HEK293T (cell line): ENCODE measurements around the gene UMODL1.

Experiments
- CTCF ChIA-PET: fragments of 350-600 bp; formaldehyde crosslinking; extraction: SDS; loops from one replicate; lab custom pipeline; 2021; ENCODE audit warnings: antibody characterized with exemption, inconsistent platforms; lab: Yijun Ruan, JAX
- POLR2A ChIA-PET: fragments of 350-600 bp; formaldehyde crosslinking; extraction: SDS; loops from one replicate; lab custom pipeline; 2020; ENCODE audit warnings: antibody characterized with exemption, inconsistent platforms; lab: Yijun Ruan, JAX
- DNase-seq: peaks from one replicate; pipeline ENCODE4 v3.0.0; 2012; ENCODE audit warnings: mixed read lengths; ENCODE audit errors: extremely low spot score
- ARNT ChIP-seq: fragments of 450-650 bp; IDR thresholded peaks from 2 replicates; pipeline ENCODE4 v1.6.1; 2017; ENCODE audit warnings: mild to moderate bottlenecking
- BHLHE40 ChIP-seq: fragments of 450-650 bp; IDR thresholded peaks from 2 replicates; pipeline ENCODE4 v1.6.1; 2016; ENCODE audit warnings: mild to moderate bottlenecking, moderate library complexity, borderline replicate concordance
- CTBP1 ChIP-seq: fragments of 450-650 bp; IDR thresholded peaks from 2 replicates; pipeline ENCODE4 v1.6.1; 2016; ENCODE audit warnings: borderline replicate concordance
- ELF4 ChIP-seq: fragments of 450-650 bp; IDR thresholded peaks from 2 replicates; pipeline ENCODE4 v1.6.1; 2017; ENCODE audit warnings: antibody characterized with exemption
- FOXA1 ChIP-seq: fragments of 450-650 bp; IDR thresholded peaks from 2 replicates; pipeline ENCODE4 v1.6.1; 2016; ENCODE audit warnings: mild to moderate bottlenecking
- FOXK2 ChIP-seq: fragments of 450-650 bp; IDR thresholded peaks from 2 replicates; pipeline ENCODE4 v1.6.1; 2016; ENCODE audit warnings: mild to moderate bottlenecking
- FOXM1 ChIP-seq: fragments of 450-650 bp; IDR thresholded peaks from 2 replicates; pipeline ENCODE4 v1.6.1; 2017; ENCODE audit warnings: mild to moderate bottlenecking, borderline replicate concordance
- HDGF ChIP-seq: fragments of 450-650 bp; IDR thresholded peaks from 2 replicates; pipeline ENCODE4 v1.6.1; 2017; ENCODE audit warnings: antibody characterized with exemption, borderline replicate concordance
- L3MBTL2 ChIP-seq: fragments of 450-650 bp; conservative IDR thresholded peaks from 2 replicates; pipeline ENCODE4 v1.6.1; 2016; ENCODE audit warnings: mild to moderate bottlenecking
- LEF1 ChIP-seq: fragments of 450-650 bp; IDR thresholded peaks from 2 replicates; pipeline ENCODE4 v1.6.1; 2017; ENCODE audit warnings: mild to moderate bottlenecking, borderline replicate concordance
- NFRKB ChIP-seq: fragments of 450-650 bp; IDR thresholded peaks from 2 replicates; pipeline ENCODE4 v1.6.1; 2016; ENCODE audit warnings: mild to moderate bottlenecking, moderate library complexity
- SP1 ChIP-seq: fragments of 450-650 bp; IDR thresholded peaks from 2 replicates; pipeline ENCODE4 v1.6.1; 2017
- SUZ12 ChIP-seq: fragments of 450-650 bp; IDR thresholded peaks from 2 replicates; pipeline ENCODE4 v1.6.1; 2016; ENCODE audit warnings: mild to moderate bottlenecking
- TARDBP ChIP-seq: fragments of 450-650 bp; IDR thresholded peaks from 2 replicates; pipeline ENCODE4 v1.6.1; 2016
- ZNF384 ChIP-seq: fragments of 450-650 bp; IDR thresholded peaks from 2 replicates; pipeline ENCODE4 v1.6.1; 2016
- TF ChIP-seq, protein P1 (sequence below): fragments of 450-650 bp; IDR thresholded peaks from 2 replicates; pipeline ENCODE4 v1.6.1; 2016

Gene UMODL1

DNA sequence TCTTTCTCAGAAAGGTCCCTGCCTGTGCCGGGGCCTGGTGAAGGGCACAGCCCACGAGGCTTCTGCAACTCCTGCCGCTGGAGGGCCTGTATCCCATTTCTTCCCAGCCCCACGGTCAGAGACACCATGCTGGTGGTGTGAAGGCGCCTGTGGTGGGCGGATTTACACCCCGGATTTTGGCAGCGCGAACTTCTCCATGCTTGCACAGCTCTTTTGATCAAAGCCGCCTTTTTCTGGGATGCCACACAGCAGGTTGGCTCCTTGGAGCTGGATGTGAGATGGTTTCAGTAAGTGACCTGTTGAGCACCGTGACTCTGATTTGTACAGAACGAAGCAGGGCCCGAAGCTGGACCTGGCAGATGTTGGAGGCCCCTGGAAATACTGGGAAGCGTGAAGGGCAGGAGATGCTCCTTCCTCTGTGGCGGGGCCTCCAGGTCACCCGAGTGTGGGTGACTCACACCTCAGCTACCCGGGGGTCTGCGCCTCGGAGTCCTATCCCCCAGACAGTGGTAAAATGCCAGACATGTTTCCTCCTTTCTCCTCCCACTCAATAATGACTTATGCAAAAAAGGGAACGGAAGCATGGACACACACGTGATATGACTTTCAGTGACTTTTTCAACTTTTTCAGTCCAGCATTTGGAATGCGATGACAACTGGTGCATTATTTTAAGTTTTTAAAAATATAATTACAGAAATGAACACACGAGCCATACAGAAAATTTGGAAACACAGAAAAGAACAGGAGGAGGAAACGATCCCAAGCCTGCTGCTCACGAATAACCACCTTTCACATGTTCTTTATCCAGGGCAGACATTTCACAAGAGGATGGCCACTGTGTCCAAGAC, 9.0 kb downstream of the UMODL1 start:
- ChIA-PET CTCF (interaction anchor here (0.6 kb wide), 1 partner anchor 264 kb away, joined by 4 read pairs; no protein-coding TSS in a partner anchor), POLR2A (interaction anchor here (0.6 kb wide), 1 partner anchor 104 kb away, joined by 3 read pairs; no protein-coding TSS in a partner anchor)
- TF ChIP-seq BHLHE40 = no peak
- no peak for TF ChIP-seq ARNT
- DNase-seq = no peak

DNA sequence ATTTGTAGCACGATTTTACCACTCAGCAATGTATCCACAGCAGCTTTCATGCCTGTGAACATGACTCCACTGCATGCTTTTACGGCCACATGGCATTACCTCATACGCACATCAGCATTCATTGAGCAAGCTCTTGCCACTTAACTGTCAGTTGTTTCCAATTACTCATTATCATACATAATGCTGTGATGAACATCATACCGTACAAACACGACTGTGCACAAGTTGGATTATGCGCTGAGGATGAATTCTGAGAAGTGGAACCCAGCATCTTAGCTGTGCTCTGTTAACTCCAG, 9.6 kb downstream of the UMODL1 start:
- ChIA-PET POLR2A (interaction anchor here (0.6 kb wide), 1 partner anchor 105 kb away, joined by 3 read pairs; no protein-coding TSS in a partner anchor), CTCF (interaction anchor here (0.6 kb wide), 2 partner anchors 264 to 393 kb away, joined by 3 to 4 read pairs; no protein-coding TSS in a partner anchor)
- DNase-seq = no peak
- TF ChIP-seq ARNT = no peak
- TF ChIP-seq FOXA1 = no peak
- TF ChIP-seq FOXM1 = no peak
- TF ChIP-seq HDGF = no peak
- TF ChIP-seq ZNF384 = no peak
- TF ChIP-seq, protein P1, sequence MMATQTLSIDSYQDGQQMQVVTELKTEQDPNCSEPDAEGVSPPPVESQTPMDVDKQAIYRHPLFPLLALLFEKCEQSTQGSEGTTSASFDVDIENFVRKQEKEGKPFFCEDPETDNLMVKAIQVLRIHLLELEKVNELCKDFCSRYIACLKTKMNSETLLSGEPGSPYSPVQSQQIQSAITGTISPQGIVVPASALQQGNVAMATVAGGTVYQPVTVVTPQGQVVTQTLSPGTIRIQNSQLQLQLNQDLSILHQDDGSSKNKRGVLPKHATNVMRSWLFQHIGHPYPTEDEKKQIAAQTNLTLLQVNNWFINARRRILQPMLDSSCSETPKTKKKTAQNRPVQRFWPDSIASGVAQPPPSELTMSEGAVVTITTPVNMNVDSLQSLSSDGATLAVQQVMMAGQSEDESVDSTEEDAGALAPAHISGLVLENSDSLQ = no peak
- no peak for TF ChIP-seq NFRKB
- TF ChIP-seq L3MBTL2 = no peak
- no peak for TF ChIP-seq LEF1
- TF ChIP-seq CTBP1 = no peak
- TF ChIP-seq ELF4 = no peak
- no peak for TF ChIP-seq SP1
- TF ChIP-seq BHLHE40 = no peak

DNA sequence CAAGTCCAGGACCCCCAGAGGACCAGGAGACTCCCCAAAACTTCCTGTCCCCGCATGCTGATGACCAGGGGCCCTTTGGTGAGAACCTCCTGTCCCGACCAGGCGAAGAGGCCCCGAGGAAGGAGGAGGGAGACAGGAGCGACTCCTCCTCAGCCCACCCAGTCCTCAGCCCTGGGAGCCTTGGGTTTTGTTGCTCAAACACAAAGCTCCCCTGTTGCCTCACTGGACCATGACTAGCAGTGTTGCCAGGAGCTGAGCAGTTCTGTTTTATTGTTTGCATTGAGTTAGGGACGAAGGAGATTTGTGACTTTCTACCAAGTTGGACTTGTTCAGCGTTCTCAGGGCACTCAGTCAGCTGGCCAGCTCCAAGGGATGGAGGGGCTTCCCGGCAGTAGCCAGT, 10.0 kb downstream of the UMODL1 start:
- TF ChIP-seq SP1 = no peak
- no peak for TF ChIP-seq CTBP1
- TF ChIP-seq ELF4 = no peak
- TF ChIP-seq FOXM1 = no peak
- DNase-seq = no peak
- POLR2A ChIA-PET = no interaction called here
- CTCF ChIA-PET = interaction anchor here (0.6 kb wide), 1 partner anchor 394 kb away, joined by 3 read pairs; no protein-coding TSS in a partner anchor

DNA sequence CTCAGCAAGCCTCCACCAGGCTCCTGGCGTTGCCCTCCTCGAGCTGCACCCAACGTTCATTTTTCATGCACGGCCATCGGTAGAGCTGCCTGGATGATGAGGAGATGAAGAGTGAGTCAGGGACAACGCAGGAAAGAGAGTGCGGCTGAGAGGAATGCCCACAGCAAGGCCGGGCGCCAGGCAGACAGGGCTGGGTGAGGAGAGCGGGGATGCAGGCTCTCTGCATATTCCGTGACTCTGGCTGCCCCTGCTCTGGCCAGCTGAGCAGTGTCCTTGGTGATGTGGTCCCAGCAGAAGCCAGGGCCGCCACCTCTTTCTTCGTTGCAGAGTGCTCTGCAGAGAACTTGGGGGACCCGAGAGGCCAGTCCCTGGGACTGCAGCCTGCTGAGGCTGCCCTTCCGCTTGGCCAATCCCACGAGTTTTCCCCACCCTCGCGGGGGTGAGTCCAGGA, 10.8 kb downstream of the UMODL1 start:
- no peak for DNase-seq
- TF ChIP-seq NFRKB (no peak), TARDBP (no peak), BHLHE40 (no peak), ELF4 (no peak), FOXA1 (no peak), HDGF (no peak), FOXM1 (no peak), ZNF384 (no peak), LEF1 (no peak), SUZ12 (no peak), FOXK2 (no peak), L3MBTL2 (no peak)
- TF ChIP-seq, protein P1 = no peak
- POLR2A ChIA-PET = no interaction called here
- CTCF ChIA-PET = interaction anchor here (0.6 to 1.9 kb wide), 2 partner anchors 8 to 10 kb away, joined by 3 to 5 read pairs; no protein-coding TSS in a partner anchor

DNA sequence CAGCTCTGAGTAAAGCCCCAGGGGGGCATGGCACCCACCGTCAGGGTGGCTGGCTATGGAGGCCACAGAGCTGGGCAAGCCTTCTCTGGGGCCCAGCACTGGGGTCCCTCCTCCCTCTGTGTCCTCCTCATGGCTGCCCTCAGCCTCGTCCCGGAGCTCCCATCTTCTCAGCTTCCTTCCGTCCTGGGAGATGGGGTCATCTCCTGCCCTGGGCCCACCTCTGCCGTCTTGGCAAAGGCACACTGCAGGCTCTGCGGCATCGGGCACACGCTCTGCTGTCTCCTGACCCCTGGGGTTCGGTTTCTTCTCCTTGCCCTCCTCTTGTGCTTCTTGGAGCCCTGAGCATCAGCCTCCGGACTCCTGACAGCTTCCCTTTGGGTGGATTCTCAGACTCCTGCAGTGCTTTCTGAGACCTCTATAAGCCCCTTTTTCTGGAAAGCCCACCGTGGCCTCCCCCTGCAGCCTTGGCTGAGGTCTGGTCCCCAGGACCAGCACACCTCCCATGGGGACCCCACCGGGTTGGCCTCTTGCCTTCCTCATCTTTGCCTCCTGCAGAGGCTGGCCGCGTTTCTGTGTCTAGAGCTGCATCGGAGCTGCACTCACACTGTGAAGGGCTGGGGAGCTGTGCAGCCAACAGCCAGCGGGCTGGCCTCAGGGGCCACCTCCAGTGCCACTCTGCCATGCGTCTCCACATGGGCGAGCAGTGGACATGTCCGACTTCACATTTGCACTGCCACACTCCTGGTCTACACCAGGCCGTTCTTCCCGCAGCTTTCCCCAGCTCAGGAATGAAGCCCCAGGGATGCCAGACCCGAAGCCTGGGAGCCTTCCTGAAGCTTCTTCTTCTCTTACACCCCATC, 11.6 kb downstream of the UMODL1 start:
- TF ChIP-seq LEF1 = no peak
- TF ChIP-seq NFRKB = no peak
- TF ChIP-seq FOXK2 = no peak
- no peak for TF ChIP-seq SP1
- TF ChIP-seq TARDBP = no peak
- no peak for TF ChIP-seq FOXM1
- no peak for TF ChIP-seq BHLHE40
- no peak for TF ChIP-seq ARNT
- TF ChIP-seq L3MBTL2 = no peak
- TF ChIP-seq FOXA1 = no peak
- no peak for TF ChIP-seq HDGF
- no peak for TF ChIP-seq ELF4
- TF ChIP-seq, protein P1 = no peak
- ChIA-PET POLR2A (interaction anchor here (1.2 kb wide), 1 partner anchor 9 kb away, joined by 3 read pairs; no protein-coding TSS in a partner anchor), CTCF (interaction anchor here (0.6 to 1.9 kb wide), 2 partner anchors 9 to 10 kb away, joined by 3 to 5 read pairs; no protein-coding TSS in a partner anchor)
- DNase-seq = no peak

DNA sequence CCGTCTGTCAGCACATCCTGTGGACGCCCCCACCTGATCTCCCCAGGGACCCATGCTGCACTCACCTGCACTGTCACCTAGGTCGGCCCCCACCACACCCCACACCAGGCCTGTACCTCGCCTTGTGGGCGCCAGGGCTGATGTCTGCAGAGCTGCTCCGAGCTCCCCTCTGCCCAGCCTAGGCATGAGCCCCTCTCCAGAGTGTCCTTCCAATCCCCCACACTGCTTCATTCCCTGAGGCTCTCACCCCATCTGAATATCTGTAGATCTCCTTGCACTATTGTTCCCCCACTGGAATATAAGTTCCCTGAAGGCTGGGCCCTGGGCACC, 12.2 kb downstream of the UMODL1 start:
- DNase-seq = no peak
- ChIA-PET POLR2A (interaction anchor here (1.2 kb wide), 1 partner anchor 10 kb away, joined by 3 read pairs; no protein-coding TSS in a partner anchor), CTCF (interaction anchor here (1.9 kb wide), 1 partner anchor 10 kb away, joined by 5 read pairs; no protein-coding TSS in a partner anchor)
- no peak for TF ChIP-seq CTBP1
- no peak for TF ChIP-seq LEF1
- no peak for TF ChIP-seq TARDBP
- no peak for TF ChIP-seq ZNF384
- no peak for TF ChIP-seq BHLHE40
- TF ChIP-seq FOXK2 = no peak
- no peak for TF ChIP-seq SP1
- no peak for TF ChIP-seq FOXA1
- TF ChIP-seq ELF4 = no peak
- TF ChIP-seq NFRKB = no peak
- TF ChIP-seq ARNT = no peak
- TF ChIP-seq, protein P1 = no peak
- TF ChIP-seq L3MBTL2 = no peak
- no peak for TF ChIP-seq HDGF
